OCI-LY7 (cell line): ENCODE measurements around the gene PAM16.
"Not testable (repeated sequence)": the region's sequence is repeated elsewhere in the genome, so short reads cannot be mapped to it uniquely, and the experiment has no call there.

ENCODE experiments used
- EZH2phosphoT487 ChIP-seq: fragments of 200-600 bp; sonication (generic); IDR thresholded peaks from 2 replicates; pipeline ENCODE4 v1.6.1; 2018; ENCODE audit warnings: low read depth, borderline replicate concordance, mild to moderate bottlenecking, mixed run types, antibody characterized with exemption, low read length, moderate library complexity, mixed read lengths
- TF ChIP-seq, protein P1 (sequence below): fragments of 200-600 bp; sonication (generic); conservative IDR thresholded peaks from 2 replicates; pipeline ENCODE4 v1.5.1; 2014; ENCODE audit warnings: mild to moderate bottlenecking, antibody characterized with exemption, low read length, moderate library complexity, mixed read lengths

DNA sequence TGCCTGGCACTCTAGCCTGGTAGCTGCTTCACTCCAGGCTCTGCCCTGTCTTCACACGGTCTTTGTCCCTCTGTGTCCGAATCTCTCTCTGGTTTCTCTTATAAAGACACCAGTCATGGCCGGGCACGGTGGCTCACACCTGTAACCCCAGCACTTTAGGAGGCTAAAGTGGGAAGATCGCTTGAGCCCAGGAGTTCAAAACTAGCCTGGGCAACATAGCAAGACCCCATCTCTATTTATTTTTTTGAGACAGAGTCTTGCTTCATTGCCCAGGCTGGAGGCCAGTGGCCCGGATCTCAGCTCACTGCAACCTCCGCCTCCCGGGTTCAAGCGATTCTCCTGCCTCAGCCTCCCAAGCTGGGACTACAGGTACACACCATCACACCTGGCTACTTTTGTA is 17.4 kb downstream of the PAM16 start:
- TF ChIP-seq, protein P1, sequence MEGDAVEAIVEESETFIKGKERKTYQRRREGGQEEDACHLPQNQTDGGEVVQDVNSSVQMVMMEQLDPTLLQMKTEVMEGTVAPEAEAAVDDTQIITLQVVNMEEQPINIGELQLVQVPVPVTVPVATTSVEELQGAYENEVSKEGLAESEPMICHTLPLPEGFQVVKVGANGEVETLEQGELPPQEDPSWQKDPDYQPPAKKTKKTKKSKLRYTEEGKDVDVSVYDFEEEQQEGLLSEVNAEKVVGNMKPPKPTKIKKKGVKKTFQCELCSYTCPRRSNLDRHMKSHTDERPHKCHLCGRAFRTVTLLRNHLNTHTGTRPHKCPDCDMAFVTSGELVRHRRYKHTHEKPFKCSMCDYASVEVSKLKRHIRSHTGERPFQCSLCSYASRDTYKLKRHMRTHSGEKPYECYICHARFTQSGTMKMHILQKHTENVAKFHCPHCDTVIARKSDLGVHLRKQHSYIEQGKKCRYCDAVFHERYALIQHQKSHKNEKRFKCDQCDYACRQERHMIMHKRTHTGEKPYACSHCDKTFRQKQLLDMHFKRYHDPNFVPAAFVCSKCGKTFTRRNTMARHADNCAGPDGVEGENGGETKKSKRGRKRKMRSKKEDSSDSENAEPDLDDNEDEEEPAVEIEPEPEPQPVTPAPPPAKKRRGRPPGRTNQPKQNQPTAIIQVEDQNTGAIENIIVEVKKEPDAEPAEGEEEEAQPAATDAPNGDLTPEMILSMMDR = not testable (repeated sequence)
- not testable (repeated sequence) for TF ChIP-seq EZH2phosphoT487
